Iris pigment epithelial cell (primary cell): ENCODE measurements around the gene ZSCAN21.
"Not testable (repeated sequence)": the region's sequence is repeated elsewhere in the genome, so short reads cannot be mapped to it uniquely, and the experiment has no call there.

Experiments
- DNase-seq: peaks from one replicate; pipeline ENCODE4 v3.0.0-alpha.2; 2011; ENCODE audit warnings: low read depth

Gene ZSCAN21

DNA sequence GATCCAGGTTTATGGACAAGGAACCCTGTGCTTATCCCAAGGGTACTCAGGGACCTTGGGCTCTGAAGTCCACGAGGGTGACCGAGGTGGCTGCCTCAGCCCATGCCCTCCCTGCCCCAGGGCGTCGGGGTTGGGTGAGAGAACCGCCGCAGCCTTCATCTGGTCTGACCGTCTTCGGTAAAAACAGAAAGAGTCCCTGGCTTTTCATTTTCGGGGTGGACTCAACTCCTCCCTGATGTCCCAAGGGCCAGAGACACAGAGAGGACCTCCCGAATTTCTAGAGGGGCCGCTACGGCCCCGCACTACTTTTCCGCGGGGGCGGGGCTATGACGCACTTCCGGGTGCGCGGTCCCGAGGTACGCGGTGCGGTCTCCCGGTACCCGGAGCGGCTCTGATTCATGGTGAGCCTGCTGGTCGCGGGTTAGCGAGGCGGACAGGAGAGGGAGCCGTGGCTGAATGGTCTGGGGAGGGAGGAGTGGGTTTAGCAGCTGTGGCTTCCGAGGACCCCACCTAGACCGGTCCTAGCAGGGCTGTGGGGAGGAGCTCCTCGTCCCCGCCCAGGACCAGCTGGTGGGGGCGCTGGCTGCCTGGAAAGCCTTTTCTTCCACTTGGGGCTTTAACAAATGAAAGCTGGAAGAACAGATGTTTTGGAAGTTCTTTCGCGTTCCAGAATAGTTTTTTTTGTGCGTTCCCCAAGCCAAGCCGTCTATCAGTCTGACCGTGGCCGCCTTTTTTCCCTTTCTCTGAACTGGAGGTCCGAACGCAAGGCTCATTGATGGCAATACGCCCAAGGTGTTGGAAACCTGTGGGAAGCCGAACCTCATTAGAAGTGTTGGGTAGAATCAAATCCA lies at the start of gene ZSCAN21:
Gene ZSCAN21 (plus strand): TSS at position 334 of the 851 bp plus-strand sequence. CDS start 7,233 bp downstream, outside the sequence.
- DNase-seq: peak; percentile 85

GRCh38 chr7:100000239-100000638 lies 49.3 kb upstream of the ZSCAN21 start:
- DNase-seq: no peak

DNA sequence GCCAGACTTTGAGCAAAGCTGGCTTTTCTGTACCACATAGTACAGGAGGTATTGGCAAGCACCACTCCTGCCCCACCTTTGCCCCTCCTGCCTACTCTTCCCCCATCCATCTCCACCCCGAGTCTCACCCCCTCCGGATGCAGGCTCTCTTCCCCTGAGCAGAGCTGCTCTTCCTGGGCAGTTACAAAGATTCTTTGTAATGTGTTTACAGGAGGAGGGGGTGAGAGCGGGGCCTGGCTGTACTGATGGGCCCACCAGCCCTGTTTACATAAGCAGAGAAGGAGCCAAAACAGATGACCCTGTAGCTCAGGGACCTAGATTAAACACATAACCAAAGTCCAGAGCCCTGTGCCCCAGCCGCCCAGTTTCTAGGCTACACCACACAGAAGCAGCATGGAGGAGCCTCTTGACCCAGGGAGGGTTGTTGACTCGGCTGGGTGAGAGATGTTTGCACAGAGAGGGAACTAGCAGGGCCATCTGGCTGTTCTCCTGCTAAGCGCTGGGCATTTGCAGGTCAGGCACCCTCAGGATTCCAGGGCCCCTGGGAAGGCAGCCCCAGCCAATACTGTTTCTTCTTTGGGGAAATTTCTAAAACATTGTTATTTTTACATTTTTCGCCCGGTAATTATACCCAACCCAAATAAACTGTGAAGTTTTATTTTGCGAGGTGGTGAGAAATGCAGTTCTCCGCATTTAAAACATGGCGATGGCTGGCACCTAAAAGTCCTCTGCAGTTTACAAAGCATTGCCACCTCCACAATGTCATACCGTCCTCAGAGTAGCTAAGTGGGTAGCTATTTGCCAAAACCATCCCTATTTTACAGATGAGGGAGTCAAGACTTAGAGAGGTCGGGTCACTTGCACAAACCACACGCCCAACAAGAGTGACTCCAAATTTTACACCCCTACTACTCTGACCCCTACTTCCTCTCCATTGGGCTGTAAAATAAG lies 45.6 kb upstream of the ZSCAN21 start:
- no peak for DNase-seq

GRCh38 chr7:100007887-100008286 lies 41.7 kb upstream of the ZSCAN21 start:
- DNase-seq: no peak

DNA sequence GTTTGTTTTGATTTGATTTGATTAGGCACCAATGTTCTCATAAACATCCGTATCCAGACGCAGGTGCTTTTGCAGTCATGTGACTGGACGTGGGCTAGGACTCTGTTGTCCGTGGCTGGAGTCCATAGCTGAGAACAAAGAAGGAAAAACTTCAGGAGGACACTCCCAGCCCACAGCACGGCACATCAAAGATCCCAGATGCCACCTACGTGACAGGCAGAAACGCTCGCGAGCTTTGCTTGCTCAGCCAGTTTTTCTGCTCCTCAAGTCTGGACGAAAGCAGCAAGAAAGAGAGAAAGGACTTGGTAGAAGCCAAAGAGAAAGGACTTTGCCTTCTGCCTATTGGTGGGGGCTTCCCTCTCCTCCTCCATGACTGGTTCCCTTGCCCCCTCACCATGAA lies 41.0 kb upstream of the ZSCAN21 start:
- DNase-seq: no peak

GRCh38 chr7:100009952-100010351 lies 39.6 kb upstream of the ZSCAN21 start:
- DNase-seq: not testable (repeated sequence)

- no peak for DNase-seq
Measured at GRCh38 chr7:100010901-100011300, 38.7 kb upstream of the ZSCAN21 start.

- no peak for DNase-seq
Measured at GRCh38 chr7:100011516-100011915, 38.1 kb upstream of the ZSCAN21 start.

DNA sequence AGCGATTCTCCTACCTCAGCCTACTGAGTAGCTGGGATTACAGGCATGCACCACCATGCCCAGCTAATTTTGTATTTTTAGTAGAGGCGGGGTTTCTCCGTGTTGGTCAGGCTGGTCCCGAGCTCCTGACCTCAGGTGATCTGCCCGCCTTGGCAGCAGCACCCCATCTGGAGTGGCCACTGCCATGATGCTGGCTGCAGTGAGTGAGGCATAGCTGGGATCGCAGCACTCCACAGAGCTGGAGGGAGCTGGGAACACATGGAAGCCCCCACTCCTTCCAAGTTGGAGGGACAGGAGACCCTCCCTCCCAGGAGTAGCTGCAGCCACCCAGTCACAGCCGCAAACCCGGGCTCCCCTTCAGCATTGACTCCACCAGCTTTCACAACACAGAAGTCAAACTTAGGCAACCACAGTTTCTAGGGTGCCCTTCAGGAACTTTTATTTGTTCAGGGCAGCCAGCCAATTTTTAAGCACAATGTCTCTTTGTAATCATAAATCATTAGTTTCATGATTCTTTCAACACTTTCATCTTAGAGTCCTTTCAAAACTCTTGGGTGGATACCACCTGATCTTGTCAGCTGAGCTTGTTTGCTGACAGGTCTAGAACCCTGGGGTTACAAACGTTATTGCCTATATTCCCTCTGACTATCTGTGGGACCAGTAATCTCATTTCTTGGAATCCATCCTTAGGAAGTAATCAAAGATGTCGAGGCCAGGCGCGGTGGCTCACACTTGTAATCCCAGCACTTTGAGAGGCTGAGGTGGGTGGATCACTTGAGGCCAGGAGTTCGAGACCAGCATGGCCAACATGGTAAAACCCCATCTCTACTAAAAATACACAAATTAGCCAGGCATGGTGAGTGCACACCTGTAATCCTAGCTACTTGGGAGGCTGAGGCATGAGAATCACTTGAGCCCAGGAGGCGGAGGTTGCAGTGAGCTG lies 36.9 kb upstream of the ZSCAN21 start:
- not testable (repeated sequence) for DNase-seq

DNA sequence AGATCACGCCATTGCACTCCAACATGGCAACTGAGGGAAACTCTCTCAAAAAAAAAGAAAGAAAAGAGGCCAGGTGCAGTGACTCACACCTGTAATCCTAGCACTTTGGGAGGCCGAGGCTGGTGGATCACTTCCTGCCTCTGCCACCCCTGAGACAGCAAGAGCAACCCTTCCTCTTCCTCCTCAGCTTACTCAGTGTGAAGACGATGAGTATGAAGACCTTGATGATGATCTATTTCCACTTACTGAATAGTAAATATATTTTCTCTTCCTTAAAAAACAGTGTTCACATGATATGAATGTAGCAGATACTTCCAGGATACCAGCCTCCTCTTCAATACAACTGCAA lies 36.3 kb upstream of the ZSCAN21 start:
- DNase-seq: no peak

DNA sequence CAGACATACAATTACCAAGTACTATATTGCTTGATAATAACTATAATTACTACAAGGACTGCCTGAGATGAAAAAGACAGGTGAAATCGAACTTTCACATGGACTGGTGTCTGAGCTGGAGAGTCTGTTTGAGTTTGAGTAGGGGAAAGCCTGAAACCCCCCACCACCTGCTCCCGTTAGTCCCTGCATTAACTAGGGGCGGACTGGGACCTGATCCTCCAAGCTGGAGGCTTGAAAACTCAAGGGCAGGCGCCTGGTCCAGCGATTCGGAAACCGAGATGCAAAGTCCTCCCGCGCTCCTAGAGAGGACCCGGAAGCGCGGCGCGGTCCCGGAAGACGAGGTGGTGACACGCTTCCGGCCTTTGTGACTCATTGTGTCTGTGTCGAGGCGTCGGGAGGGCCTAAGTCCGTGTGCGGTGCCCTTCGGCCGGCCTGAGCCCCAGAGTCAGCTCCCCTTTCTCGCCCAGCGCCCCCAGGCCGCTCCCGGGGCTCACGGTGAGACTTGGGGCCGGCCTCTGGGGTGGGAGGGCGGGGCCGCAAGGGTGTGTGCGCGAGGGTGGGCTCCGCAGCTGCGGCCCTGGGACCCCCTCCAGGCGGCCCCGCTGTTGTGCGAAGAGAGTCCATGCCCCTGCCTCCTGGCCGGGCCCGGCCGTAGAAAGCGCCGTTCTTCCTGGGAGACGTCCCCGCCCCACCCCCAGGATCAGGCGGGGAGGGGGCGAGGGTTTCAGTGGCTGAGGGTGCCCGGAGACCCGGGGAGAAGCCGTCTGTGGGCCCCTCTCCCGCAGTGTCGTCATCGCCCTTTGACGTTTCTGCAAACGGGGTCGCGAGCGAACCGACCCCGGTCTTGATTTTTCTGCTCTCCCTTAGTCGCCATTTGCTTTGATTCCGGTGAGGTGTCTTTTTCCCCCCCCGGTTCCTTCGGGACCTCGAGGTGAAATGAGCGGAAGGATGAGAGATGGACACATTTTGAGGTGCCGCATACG lies 34.1 kb upstream of the ZSCAN21 start, which contains the start of gene ZKSCAN1:
Gene ZKSCAN1 (plus strand): TSS at position 365 of the 983 bp plus-strand sequence. CDS start 7,911 bp downstream, outside the sequence.
- DNase-seq: peak; percentile 93

DNA sequence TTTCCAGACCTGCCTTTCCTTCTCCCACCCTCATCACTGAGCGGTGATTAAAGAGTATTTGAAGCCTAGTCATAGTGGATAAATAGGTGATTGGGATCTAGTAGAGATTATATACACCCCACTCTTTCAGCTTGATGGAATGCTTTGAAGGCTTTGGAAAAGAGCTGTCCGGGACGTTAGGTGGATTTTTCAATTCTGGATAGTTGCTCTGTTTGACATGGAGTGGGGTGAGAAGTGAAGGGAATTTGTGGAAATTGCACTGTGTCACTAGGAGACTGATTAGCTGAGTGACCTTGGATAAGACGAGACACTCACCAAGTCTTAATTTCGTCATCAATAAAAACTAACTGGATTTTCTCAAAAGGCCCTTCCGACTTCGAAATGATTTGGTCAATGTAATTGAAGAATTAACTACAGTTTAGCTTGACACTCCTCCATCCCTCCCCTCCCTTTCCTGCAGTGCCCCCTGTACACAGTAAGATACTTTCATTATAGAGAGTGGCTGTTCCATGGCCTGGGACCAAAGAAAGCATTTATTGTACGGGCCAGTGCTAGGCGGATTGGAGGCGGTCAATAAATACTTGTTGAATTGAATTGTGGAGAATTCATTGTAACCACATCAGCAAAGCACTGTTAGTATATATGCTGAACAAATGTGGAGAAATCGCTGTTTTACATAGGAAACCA lies 33.2 kb upstream of the ZSCAN21 start:
- DNase-seq: no peak

- DNase-seq: no peak
Measured at GRCh38 chr7:100017300-100017699, 32.3 kb upstream of the ZSCAN21 start.

GRCh38 chr7:100017875-100018274 lies 31.7 kb upstream of the ZSCAN21 start:
- no peak for DNase-seq

- DNase-seq: no peak
Measured at GRCh38 chr7:100019908-100020307, 29.7 kb upstream of the ZSCAN21 start.

DNA sequence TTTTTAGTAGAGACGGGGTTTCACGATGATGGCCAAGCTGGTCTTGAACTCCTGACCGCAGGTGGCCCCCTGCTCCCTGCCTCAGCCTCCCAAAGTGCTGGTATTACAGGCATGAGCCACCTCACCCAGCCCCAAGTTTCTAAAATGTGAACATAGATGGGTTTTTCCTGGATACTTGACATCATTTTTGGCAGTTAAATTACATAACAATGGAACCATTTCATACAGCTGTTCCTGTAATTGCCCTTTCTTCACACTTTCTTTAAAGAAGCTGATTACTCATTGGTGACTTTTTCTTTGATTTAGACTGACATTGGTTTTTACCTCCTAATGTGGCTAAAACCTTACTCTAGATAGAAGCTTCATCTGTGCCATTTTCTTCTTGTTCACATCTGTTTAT lies 28.3 kb upstream of the ZSCAN21 start:
- no peak for DNase-seq

DNA sequence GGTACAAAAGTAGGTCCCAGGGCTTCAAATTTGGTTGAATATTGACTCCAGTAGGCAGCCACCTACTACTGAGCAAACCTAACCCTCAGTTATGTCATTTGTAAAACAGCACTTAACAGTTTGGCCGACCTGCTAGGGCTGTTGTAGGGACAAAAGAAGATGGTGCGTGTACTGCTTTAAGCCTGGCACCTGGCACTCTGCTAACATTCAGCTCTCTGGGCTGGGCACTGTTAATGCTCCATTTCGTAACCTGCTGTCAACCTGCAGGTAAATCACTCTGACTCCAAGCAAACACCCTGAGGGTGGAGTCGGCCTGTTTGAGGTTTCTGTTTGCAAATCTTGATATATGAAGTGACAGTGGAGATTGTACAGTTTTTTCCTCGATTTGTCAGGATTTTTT lies 27.0 kb upstream of the ZSCAN21 start:
- no peak for DNase-seq

- no peak for DNase-seq
Measured at GRCh38 chr7:100023526-100023925, 26.0 kb upstream of the ZSCAN21 start.

DNA sequence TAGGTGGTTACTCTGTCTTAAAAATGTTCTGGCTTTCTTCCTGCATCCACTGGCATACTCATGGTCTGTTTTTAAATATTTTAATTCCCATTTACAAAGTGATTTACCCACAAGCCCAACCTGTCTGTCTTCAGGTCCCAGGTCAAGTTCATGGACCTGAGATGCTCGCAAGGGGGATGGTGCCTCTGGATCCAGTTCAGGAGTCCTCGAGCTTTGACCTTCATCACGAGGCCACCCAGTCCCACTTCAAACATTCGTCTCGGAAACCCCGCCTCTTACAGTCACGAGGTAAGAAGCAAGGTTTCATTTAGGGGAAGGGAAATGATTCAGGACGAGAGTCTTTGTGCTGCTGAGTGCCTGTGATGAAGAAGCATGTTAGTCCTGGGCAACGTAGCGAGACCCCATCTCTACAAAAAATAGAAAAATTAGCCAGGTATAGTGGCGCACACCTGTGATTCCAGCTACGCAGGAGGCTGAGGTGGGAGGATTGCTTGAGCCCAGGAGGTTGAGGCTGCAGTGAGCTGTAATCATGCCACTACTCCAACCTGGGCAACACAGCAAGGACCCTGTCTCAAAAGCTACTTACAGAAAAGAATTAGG lies 25.5 kb upstream of the ZSCAN21 start:
- DNase-seq: no peak
